GM21529 (cell line): ENCODE measurements around the gene ACAN.

ENCODE experiments used
- ATAC-seq: cut with Tn5 transposase; IDR thresholded peaks from one replicate; pipeline ENCODE4 v1.9.1; 2021; ENCODE audit not compliant: unreplicated experiment

Gene ACAN

DNA sequence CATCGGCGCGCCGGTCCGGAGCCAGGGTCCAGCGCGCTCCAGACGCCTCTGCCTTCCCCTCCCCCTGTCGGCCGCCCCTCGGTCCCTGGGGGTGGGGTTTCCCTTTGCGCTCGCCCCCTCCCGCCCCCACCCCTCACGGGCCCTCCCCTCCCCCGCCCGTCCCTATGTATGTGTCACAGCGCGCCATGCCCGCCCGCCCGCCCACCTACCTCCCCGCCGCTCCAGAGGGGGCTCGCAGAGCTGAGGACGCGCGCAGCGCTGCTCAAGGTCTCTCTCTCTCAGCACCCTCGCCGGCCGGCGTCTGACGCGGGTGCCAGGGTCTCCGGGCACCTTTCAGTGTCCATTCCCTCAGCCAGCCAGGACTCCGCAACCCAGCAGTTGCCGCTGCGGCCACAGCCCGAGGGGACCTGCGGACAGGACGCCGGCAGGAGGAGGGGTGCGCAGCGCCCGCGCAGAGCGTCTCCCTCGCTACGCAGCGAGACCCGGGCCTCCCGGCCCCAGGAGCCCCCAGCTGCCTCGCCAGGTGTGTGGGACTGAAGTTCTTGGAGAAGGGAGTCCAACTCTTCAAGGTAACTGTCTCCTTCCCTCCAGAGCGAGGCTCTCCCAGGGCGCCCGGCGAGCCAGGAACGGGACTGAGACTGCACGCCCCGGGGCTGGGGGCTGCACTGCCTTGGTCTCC, at the start of gene ACAN:
TSS of gene ACAN (plus strand) at position 196 of the 679 bp plus-strand sequence. CDS start 32,771 bp downstream, outside the sequence.
- no peak for ATAC-seq

DNA sequence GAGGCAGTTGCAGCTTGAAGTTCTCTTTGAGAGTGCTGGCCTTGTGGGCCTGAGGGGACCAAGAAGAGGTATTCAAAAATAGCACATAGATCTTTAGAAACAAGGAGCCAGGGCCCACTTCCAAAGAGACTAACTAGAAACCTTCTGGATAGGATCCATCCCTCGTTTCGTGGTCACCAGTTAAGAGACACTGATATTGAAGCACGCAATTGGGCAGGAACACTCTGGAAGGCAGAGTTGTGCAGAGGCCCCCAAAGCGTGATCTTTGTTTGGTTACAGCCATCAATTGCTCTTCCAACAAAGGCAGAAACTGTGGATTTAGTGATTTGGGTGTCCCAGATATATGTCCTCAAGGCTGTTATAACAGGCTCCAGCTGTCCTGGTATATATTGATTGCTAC, 46.7 kb upstream of the ACAN start:
- ATAC-seq = no peak

DNA sequence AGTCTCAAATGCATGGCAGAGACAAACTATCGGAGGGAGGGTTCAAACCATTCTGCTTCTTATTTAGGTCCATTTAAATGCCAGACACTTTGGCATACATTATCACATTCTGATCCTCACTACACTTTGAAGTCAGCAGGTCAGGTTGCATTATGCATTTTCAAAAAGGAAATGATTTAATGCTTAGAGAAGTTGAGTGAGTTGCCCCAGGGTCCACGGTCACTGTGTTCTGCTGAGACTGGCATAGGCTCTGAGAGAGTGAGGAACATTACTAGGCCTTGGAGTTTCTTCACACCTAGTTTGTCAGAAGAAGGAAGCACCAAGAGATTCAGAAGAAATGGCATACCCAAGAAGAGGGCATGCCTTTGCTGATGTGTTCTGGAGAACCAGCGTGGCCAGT, 46.3 kb upstream of the ACAN start:
- ATAC-seq = no peak

DNA sequence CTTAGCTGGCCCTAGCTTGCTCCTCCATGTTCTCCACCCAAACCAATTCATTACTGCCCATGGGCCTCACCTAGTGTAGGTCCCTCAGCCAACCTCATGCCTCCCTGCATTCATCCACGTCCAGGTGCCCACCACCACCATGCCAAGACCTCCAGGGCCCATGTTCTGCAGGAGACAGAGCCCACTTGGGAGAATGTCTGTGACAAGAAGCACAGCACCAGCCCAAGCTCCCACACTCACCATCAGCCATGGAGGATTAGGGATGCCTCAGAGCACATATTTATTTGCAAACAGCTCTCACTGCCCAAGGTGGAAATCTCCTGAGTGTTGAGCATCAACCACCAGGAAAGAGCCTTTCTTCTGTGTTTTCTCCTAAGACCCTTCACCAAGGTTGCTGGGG, 43.4 kb upstream of the ACAN start:
- ATAC-seq = no peak

- no peak for ATAC-seq
These were observed 38.8 kb upstream of the ACAN start for GRCh38 chr15:88764448-88764847.

DNA sequence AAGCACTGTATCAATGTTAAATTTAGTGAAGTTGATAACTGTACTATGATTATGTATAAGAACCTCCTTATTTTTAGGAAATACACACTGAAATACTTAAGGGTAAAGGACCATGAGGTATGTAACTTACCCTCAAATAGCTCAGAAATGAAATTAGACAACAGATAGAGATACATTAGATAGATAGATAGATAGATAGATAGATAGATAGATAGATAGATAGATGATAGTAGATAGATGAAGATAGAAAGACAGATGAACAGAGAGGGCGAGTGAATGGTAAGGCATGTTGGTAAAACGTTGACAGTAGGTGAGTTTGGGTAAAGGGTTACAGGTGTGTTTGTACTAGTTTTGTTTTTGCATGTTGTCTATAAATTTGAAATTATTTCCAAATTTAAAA, 38.0 kb upstream of the ACAN start:
- ATAC-seq = no peak

DNA sequence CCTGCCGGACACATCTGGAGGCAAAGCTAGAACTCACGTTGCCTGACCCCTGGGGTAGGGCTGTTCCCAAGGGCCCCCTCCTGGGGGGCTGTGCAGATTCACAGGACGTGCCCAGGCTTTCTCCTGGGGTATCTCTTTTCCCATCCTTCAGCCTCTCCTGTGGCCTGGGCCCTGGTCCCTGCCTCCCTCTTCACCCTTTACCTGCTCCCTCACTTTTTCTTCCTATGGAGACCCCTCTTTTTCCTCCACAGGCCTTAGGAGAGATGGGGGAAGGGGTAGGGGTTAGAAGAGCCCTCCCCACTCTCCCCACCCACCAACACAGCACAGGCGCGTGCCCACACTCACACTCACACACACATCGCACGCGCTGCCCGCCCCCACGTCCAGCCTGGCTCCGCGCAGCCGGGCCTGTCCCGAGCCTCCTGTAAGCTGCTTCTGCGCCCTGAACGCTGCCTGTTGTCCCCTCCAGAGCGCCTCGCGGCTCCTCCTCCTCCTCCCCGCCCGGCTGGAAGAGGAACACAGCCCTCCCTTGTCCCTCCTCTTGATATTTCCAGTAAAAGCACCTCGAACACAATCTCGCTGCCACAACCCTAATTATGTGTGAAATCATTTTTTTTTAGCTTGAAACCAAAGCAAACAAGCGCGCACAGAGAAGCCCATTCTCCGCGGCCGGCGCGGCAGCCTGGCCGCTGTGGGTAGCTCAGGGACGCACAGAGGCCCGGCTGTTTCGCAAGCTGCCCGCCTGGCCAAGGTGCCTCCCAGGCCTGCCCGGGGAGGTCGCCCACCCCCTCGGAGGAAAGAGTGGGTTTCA, 33.9 kb upstream of the ACAN start:
- ATAC-seq = no peak

- ATAC-seq = no peak
These were observed 27.5 kb upstream of the ACAN start for GRCh38 chr15:88775776-88776175.

DNA sequence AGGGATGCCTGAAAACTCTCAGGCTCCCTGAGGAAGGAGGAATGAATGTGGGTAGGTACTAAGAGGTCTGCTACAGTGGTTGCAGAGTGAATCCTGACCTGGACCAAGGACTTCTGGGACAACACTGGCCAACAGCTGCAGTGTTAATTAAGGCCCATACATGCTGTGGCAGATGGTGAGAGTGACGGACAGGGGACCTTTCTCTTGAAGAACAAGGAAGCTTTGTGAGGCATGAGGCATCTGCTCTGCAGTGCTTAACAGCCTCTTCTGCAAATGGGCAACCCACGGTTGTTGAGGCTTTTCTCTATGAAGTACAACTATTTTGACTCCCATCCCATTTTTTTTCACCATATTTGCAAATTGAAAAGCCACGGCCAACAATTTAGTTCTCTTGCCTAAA, 26.6 kb upstream of the ACAN start:
- ATAC-seq = no peak

DNA sequence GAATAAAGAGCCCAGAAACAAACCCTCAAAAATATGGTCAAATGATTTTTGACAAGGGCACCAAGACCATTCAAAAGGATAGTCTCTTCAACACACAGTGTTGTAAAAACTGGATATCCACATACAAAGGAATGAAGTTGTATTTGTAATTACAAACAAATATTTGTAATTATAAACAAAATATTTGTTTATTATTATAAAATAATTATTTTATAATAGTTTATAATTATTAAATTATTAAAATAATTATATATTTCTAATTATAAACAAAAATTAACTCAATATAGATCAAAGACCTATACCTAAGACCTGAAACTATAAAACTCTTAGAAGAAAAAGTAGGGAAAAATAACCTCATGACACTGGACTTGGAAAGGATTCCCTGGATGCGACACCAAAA, 23.3 kb upstream of the ACAN start:
- ATAC-seq = no peak

DNA sequence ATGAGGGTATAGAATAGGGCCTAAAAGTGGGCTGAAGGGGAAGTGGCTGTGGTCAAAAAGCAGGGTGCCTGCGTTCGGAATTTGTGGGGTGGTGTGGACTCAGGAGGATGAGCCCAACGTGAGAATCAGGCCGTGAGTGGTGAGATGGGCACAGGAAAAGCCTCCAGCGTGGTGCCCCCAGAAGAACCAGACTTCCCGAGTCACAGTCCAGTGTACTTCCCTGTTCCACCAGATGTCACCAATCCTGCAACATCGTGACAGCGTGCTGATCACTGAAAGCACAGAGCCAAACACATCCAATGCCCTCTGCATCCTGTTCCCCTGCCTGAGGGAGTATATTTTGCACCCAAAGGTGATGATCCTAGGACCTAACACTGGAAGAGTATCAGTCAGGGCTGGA, 20.8 kb upstream of the ACAN start:
- ATAC-seq = no peak

- no peak for ATAC-seq
These were observed 18.0 kb upstream of the ACAN start for GRCh38 chr15:88785217-88785616.

- no peak for ATAC-seq
These were observed 15.2 kb upstream of the ACAN start for GRCh38 chr15:88788036-88788435.

DNA sequence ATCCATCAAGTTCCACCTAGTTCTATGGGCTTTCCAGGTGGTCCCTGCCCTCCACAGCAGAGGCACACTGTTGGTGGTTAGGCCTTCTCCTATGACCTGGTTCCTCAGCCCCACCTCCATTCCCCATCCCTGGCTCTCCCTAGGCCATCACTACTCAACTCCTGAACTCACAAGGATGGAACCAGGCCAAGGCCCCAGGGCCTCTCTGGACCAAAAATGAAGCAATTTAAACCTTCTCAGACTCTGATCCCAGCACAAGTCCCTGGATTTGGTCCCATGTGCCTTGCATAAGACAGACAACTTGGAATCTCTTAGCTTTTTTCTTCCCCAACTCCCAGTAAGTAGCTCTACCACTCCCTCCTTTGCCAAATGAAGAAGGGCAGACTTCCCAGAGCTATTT, 14.4 kb upstream of the ACAN start:
- ATAC-seq = no peak

GRCh38 chr15:88790486-88790885, 12.8 kb upstream of the ACAN start:
- ATAC-seq = no peak

DNA sequence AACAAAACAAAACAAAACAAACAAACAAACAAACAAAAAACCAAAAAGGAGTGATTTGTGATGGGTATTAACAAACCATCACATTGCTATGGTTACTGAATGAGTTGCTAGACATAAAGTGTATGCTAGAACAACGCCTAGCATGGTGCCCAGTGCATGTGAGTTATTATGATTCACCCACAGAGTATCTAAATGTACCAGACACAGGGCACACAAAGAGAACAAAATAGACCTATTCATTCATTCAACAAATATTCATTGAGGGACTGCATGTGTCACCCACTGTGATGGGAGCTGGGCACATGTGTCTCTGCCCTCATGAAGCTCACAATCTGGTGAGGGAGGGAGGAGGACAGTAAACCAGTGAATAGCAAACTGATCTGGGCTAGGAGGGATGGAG, 11.6 kb upstream of the ACAN start:
- ATAC-seq = no peak

- no peak for ATAC-seq
These were observed 10.6 kb upstream of the ACAN start for GRCh38 chr15:88792342-88793282.

GRCh38 chr15:88794001-88794400, 9.2 kb upstream of the ACAN start:
- no peak for ATAC-seq

DNA sequence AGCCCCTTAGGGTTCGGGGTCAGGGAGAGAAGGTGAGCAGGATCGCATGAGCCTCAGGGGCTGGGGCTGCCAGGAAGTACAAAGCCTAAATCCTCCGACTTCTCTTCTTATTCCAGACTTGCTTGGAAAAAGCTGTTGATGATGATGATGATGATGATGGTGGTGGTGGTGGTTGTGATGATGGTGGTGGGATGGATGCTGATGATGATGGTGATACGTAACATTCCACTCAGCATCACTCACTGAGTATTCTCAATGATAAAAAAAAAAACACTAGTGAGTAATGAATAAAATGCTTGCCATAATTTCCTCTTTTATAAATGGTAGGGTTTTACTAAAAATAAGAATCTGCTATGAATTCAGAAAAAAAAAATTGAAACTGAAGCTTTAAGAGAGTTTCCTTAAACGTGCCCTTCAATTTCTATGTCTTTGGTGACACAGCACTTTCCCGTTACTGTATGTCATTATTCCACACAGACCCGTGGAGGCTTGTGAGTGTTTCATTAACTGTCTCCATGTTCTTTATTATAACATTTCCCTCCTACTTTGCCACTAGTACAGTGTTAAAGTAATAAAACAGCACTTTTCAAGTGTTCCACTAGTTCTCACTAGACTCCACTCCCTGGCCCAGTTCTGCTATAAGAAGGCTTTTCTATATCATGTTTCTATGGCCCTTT, 5.4 kb upstream of the ACAN start:
- ATAC-seq = no peak

DNA sequence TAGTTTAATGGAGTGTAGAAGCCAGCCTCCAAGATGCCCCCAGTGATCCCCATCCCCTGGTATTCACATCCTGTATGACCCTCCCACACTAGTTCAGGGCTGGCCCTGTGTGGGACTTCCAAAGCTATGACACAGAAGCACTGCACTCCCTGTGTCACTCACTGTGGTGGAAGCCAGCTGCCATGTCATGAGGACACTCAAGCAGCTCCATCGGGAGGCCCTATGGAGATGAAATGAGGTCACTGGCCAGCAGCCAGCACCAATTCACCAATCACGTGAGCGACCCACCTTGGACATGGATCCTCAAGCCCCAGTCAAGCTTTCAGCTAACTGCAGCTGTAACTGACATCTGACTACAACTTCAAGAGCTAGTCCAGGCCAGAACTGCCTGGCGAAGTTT, 3.9 kb upstream of the ACAN start:
- ATAC-seq = no peak

DNA sequence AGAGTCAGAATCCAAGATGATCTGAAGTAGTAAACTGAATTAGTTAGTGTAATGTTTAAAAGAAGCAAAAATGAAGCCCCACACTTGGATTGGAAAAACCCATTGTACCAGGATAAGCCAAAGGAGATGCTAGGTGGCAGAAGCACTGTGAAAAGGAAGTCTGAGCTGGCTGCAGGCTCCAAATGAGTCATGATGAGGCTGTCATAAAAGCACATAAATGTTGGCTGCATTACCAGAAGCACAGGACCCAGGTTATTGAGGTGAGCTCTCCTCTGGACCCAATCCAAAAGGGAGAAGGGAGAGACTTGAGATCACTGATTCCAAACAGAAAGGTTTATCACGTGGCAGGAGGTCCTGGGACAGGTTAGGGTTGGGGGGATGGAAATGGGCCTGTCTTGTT, 3.2 kb upstream of the ACAN start:
- ATAC-seq = no peak
